Caco-2 (cell line): ENCODE data around the gene CDC42SE2. TPM values are rescaled to one million over a fixed set of nuclear protein-coding genes. Genes with fewer than 3 reads are reported as not detected.
A peak's percentile ranks its signal among the peaks of the same experiment; 100 is the strongest.
"Not testable (repeated sequence)": the region's sequence is repeated elsewhere in the genome, so short reads cannot be mapped to it uniquely, and the experiment has no call there.

Source experiments
- BruUV-seq: library from RNA; stranded (reverse); fragments of 400-500 nt; replicated peaks from 2 replicates; lab custom pipeline; 2021; lab: Mats Ljungman, UMichigan
- CTCF ChIA-PET: fragments of 300-600 bp; sonication (Branson Sonifier 250); formaldehyde crosslinking; loops from one replicate; lab custom pipeline; 2022; ENCODE audit warnings: antibody characterized with exemption; lab: Charles Lee
- POLR2A ChIA-PET: fragments of 300-600 bp; sonication (Branson Sonifier 250); formaldehyde crosslinking; loops from one replicate; lab custom pipeline; 2022; ENCODE audit warnings: antibody characterized with exemption; lab: Charles Lee
- DNase-seq, 2 experiments: peaks; one replicate each; pipeline versions ENCODE4 v3.0.0 to v3.0.0-alpha.2; 2020 to 2022
- H3K27me3 ChIP-seq: replicated peaks from 2 replicates; pipeline ENCODE4 v1.6.0; 2011; ENCODE audit warnings: low read length; ENCODE audit not compliant: control insufficient read depth, insufficient read depth
- H3K36me3 ChIP-seq: 2 replicates; pipeline ENCODE4 v1.5.1; 2011; ENCODE audit warnings: low read length; ENCODE audit not compliant: control insufficient read depth, insufficient read depth
- H3K4me1 ChIP-seq: fragments of 250-450 bp; sonication (Bioruptor Pico); 2 replicates; pipeline ENCODE4 v1.5.1; 2020; ENCODE audit warnings: mild to moderate bottlenecking
- H3K4me3 ChIP-seq: 2 replicates; pipeline ENCODE4 v1.5.1; 2011; ENCODE audit warnings: low read depth, mild to moderate bottlenecking, control low read depth, low read length
- H3K9me3 ChIP-seq: fragments of 250-450 bp; sonication (Bioruptor Pico); 2 replicates; pipeline ENCODE4 v1.5.1; 2020; ENCODE audit warnings: mild to moderate bottlenecking, moderate library complexity
- H3K27ac Mint-ChIP-seq: one replicate; pipeline ENCODE4 v1.8.0; 2022; ENCODE audit warnings: mixed read lengths; ENCODE audit not compliant: unreplicated experiment
- H3K27me3 Mint-ChIP-seq: one replicate; pipeline ENCODE4 v1.8.0; 2022; ENCODE audit warnings: mixed read lengths; ENCODE audit not compliant: insufficient read depth, unreplicated experiment
- H3K36me3 Mint-ChIP-seq: one replicate; pipeline ENCODE4 v1.8.0; 2022; ENCODE audit warnings: mild to moderate bottlenecking, mixed read lengths; ENCODE audit not compliant: insufficient read depth, unreplicated experiment
- H3K4me1 Mint-ChIP-seq: one replicate; pipeline ENCODE4 v1.8.0; 2022; ENCODE audit warnings: low read depth, mixed read lengths; ENCODE audit not compliant: unreplicated experiment
- H3K4me3 Mint-ChIP-seq: one replicate; pipeline ENCODE4 v1.8.0; 2022; ENCODE audit warnings: mild to moderate bottlenecking, moderate library complexity, mixed read lengths; ENCODE audit not compliant: unreplicated experiment
- H3K9me3 Mint-ChIP-seq: one replicate; pipeline ENCODE4 v1.8.0; 2022; ENCODE audit warnings: mixed read lengths; ENCODE audit not compliant: unreplicated experiment
- intact Hi-C: fragments of 100-400 bp; cut with micrococcal nuclease; formaldehyde crosslinking; loops from one replicate; pipeline ENCODE4 v1.10.0; 2022; ENCODE audit not compliant: unreplicated experiment
- total RNA-seq: library from RNA; stranded (reverse); gene quantifications from 2 replicates; pipeline ENCODE4 v1.2.3, GENCODE V29; 2022
- TF ChIP-seq, protein P1 (sequence below), 2 experiments: fragments of 200-600 bp in 1 of 2; IDR thresholded peaks; 1 replicate in 1 of 2; 2 replicates in 1 of 2; pipeline versions ENCODE4 v1.5.1 to v1.8.0; 2011 to 2022; ENCODE audit warnings: antibody characterized with exemption in 1 of 2, control low read depth in 1 of 2, inconsistent platforms in 1 of 2, low read depth in 1 of 2, low read length in 1 of 2, mild to moderate bottlenecking in 1 of 2, moderate library complexity in 1 of 2; ENCODE audit not compliant: insufficient read depth in 1 of 2, severe bottlenecking in 1 of 2, unreplicated experiment in 1 of 2

CDC42SE2 gene
- total RNA-seq, 1 experiment from 2014 or later, result 39.4 TPM

DNA sequence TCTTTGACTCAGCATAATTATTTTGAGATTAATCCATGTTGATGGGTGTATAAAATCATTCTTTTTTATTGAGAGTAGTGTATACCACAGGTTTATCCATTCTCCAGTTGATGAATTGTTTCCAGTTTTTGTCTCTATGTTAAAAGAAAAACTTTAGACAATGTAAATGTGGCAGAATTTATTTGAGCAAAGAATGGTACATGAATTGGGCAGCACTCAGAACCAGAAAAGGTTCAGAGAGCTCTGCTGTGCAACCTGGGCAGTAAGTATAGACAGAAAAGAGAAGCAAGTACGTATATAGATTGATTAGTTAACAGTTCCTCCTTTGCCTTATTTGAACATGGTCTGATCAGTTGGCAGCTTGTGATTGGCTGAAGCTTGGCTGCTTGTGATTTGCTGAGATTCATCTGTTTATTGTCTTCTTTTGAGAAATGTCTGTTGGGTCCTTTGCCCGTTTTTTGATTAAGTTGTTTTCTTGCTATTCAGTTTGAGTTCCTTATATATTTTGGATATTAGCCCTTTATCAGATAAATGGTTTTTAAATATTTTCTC, 41.4 kb downstream of the CDC42SE2 start:
- ChIA-PET POLR2A (interaction anchor here (0.5 kb wide), 1 partner anchor 15 kb away, joined by 5 read pairs; no protein-coding TSS in a partner anchor), CTCF (no interaction called here)
- Mint-ChIP-seq H3K36me3 (peaks cover 12% of the 10 kb centered on the region), H3K27ac (no peak overlapping the region), H3K4me1 (no peaks in the 10 kb centered on the region), H3K4me3 (no peak overlapping the region), H3K27me3 (no peaks in the 10 kb centered on the region), H3K9me3 (peaks cover 22% of the 10 kb centered on the region)
- Histone ChIP-seq H3K4me3 (no peak overlapping the region), H3K9me3 (peaks cover 13% of the 10 kb centered on the region), H3K27me3 (no peaks in the 10 kb centered on the region), H3K36me3 (no peaks in the 10 kb centered on the region), H3K4me1 (peaks cover 5% of the 10 kb centered on the region; the same call in 1 of the 2 replicates)
- intact Hi-C loops, result no loop called here
- TF ChIP-seq, protein P1, sequence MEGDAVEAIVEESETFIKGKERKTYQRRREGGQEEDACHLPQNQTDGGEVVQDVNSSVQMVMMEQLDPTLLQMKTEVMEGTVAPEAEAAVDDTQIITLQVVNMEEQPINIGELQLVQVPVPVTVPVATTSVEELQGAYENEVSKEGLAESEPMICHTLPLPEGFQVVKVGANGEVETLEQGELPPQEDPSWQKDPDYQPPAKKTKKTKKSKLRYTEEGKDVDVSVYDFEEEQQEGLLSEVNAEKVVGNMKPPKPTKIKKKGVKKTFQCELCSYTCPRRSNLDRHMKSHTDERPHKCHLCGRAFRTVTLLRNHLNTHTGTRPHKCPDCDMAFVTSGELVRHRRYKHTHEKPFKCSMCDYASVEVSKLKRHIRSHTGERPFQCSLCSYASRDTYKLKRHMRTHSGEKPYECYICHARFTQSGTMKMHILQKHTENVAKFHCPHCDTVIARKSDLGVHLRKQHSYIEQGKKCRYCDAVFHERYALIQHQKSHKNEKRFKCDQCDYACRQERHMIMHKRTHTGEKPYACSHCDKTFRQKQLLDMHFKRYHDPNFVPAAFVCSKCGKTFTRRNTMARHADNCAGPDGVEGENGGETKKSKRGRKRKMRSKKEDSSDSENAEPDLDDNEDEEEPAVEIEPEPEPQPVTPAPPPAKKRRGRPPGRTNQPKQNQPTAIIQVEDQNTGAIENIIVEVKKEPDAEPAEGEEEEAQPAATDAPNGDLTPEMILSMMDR (IDR thresholded peaks at IDR 0.05; ENCODE audit: insufficient read depth in 1 of 2, low read depth in 1 of 2, low read length in 1 of 2, severe bottlenecking in 1 of 2, unreplicated experiment in 1 of 2), result no peak
- no peak for DNase-seq
- BruUV-seq, result no TSS peak

DNA sequence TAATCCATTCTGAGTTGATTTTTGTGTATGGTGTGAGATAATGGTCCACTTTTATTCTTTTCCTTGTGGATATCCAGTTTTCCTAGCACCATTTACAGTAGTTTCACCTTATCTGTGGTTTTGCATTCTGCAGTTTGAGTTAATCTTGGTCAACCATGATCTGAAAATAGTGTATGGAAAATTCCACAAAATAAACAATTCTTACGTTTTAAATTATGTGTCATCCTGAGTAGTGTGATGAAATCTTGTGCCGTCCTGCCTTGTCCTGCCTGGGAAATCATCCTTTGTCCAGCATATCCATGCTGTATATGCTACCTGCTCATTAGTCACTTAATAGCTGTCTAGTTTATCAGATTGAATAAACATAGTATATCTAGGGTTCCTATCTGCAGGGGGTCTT, 42.1 kb downstream of the CDC42SE2 start:
- POLR2A ChIA-PET, result no interaction called here
- no TSS peak for BruUV-seq
- TF ChIP-seq, protein P1 (IDR thresholded peaks at IDR 0.05; ENCODE audit: insufficient read depth in 1 of 2, low read depth in 1 of 2, low read length in 1 of 2, severe bottlenecking in 1 of 2, unreplicated experiment in 1 of 2), result no peak
- H3K36me3 Mint-ChIP-seq, result peaks cover 12% of the 10 kb centered on the region
- H3K36me3 ChIP-seq, result no peaks in the 10 kb centered on the region
- H3K27me3 ChIP-seq, result no peaks in the 10 kb centered on the region
- intact Hi-C loops, result no loop called here
- CTCF ChIA-PET, result no interaction called here
- H3K9me3 Mint-ChIP-seq, result peaks cover 23% of the 10 kb centered on the region
- DNase-seq, result no peak
- no peak overlapping the region for H3K27ac Mint-ChIP-seq
- no peaks in the 10 kb centered on the region for H3K4me1 Mint-ChIP-seq
- H3K27me3 Mint-ChIP-seq, result no peaks in the 10 kb centered on the region
- no peak overlapping the region for H3K4me3 ChIP-seq
- H3K4me1 ChIP-seq, result peaks cover 5% of the 10 kb centered on the region; the same call in 1 of the 2 replicates
- H3K9me3 ChIP-seq, result peaks cover 13% of the 10 kb centered on the region
- H3K4me3 Mint-ChIP-seq, result no peak overlapping the region

DNA sequence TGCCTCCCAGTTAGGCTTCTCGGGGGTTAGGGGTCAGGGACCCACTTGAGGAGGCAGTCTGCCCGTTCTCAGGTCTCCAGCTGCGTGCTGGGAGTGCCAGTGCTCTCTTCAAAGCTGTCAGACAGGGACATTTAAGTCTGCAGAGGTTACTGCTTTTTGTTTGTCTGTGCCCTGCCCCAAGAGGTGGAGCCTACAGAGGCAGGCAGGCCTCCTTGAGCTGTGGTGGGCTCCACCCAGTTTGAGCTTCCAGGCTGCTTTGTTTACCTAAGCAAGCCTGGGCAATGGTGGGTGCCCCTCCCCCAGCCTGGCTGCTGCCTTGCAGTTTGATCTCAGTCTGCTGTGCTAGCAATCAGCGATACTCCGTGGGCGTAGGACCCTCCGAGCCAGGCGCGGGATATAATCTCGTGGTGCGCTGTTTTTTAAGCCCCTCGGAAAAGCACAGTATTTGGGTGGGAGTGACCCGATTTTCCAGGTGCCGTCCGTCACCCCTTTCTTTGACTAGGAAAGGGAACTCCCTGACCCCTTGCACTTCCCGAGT, 48.5 kb downstream of the CDC42SE2 start:
- Mint-ChIP-seq H3K27ac (peak overlapping the region; percentile 98), H3K36me3 (peaks cover 35% of the 10 kb centered on the region), H3K4me3 (peak overlapping the region; percentile 95), H3K9me3 (peaks cover 18% of the 10 kb centered on the region), H3K4me1 (peaks cover 14% of the 10 kb centered on the region)
- Histone ChIP-seq H3K4me3 (peak overlapping the region; percentile 56), H3K4me1 (peaks cover 15% of the 10 kb centered on the region)
- peak; percentile 86 to 88 for DNase-seq
- H3K27me3 ChIP-seq, H3K27me3 Mint-ChIP-seq, BruUV-seq, H3K36me3 ChIP-seq, H3K9me3 ChIP-seq: not testable (repeated sequence)
- CTCF ChIA-PET, result interaction anchor here (1.6 kb wide), 1 partner anchor 70 kb away, joined by 4 read pairs; no protein-coding TSS in a partner anchor
- intact Hi-C loops, result loop anchor here (1.0 kb wide), 1 partner anchor 49 kb away; no protein-coding TSS in a partner anchor
- POLR2A ChIA-PET, result interaction anchor here (0.6 kb wide), 1 partner anchor 51 kb away, joined by 7 read pairs; no protein-coding TSS in a partner anchor
